ENCODE data around the gene SLC9A4.
"Not testable (repeated sequence)": the region's sequence is repeated elsewhere in the genome, so short reads cannot be mapped to it uniquely, and the experiment has no call there.

DNA sequence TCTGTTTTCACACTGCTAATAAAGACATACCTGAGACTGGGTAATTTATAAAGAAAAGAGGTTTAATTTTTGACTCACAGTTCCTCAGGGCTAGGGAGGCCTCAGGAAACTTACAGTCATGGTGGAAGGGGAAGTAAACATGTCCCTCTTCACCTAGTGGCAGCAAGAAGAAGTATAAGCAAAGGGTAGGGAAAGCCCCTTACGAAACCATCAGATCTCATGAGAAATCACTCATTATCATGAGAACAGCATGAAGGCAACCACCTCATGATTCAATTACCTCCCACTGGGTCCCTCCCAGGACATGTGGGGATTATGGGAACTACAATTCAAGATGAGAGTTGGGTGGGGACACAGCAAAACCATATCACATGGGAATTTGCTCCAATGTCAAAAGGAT lies 89.5 kb downstream of the SLC9A4 start:
- TF ChIP-seq, protein P1, sequence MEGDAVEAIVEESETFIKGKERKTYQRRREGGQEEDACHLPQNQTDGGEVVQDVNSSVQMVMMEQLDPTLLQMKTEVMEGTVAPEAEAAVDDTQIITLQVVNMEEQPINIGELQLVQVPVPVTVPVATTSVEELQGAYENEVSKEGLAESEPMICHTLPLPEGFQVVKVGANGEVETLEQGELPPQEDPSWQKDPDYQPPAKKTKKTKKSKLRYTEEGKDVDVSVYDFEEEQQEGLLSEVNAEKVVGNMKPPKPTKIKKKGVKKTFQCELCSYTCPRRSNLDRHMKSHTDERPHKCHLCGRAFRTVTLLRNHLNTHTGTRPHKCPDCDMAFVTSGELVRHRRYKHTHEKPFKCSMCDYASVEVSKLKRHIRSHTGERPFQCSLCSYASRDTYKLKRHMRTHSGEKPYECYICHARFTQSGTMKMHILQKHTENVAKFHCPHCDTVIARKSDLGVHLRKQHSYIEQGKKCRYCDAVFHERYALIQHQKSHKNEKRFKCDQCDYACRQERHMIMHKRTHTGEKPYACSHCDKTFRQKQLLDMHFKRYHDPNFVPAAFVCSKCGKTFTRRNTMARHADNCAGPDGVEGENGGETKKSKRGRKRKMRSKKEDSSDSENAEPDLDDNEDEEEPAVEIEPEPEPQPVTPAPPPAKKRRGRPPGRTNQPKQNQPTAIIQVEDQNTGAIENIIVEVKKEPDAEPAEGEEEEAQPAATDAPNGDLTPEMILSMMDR (conservative IDR thresholded peaks at IDR 0.05 in 1 of 2, IDR thresholded peaks at IDR 0.05 in 1 of 2; ENCODE audit: low read depth in 1 of 2, low read length in 2 of 2): not testable (repeated sequence)
- not testable (repeated sequence) for TF ChIP-seq EZH2 (IDR thresholded peaks at IDR 0.05; ENCODE audit: low read length, missing control alignments)

Data from fibroblast of lung (primary cell).